Gastrocnemius medialis (tissue), 4 donors: Measurements from ENCODE around the gene TTC4.

ENCODE experiments used
- CTCF ChIP-seq, 5 experiments: fragments of 450-650 bp in 3 of 5; fragments of 200-600 bp in 2 of 5; sonication (generic) in 2 of 5; IDR thresholded peaks in 4 of 5; conservative IDR thresholded peaks in 1 of 5; 1 replicate in 4 of 5; 2 replicates in 1 of 5; pipeline ENCODE4 v1.5.1; 2016 to 2019; ENCODE audit warnings: antibody characterized with exemption in 5 of 5, mild to moderate bottlenecking in 3 of 5, moderate library complexity in 3 of 5
- POLR2A ChIP-seq, 2 donors: fragments of 450-650 bp; IDR thresholded peaks; one replicate each; pipeline ENCODE4 v1.6.1; 2017; ENCODE audit warnings: antibody characterized with exemption in 2 of 2, mild to moderate bottlenecking in 2 of 2, moderate library complexity in 2 of 2

DNA sequence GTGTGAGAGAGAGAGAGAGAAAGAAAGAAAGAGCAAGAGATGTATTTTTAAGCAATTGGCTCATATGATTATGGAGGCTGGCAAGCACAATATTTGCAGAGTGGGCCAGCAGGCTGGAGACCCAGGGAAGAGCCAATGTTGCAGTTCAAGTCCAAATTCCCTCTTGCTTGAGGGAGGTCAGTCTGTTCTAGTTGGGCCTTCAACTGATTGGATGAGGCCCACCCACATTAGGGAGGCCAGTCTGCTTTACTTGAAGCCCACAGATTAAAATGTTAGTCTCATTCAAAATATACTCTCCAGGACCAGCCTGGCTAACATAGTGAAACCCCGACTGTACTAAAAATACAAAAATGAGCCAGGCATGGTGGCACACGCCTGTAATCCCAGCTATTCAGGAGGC, 57.3 kb downstream of the TTC4 start:
- TF ChIP-seq POLR2A (IDR thresholded peaks at IDR 0.05) (no peak), CTCF (IDR thresholded peaks at IDR 0.05 in 4 of 5, conservative IDR thresholded peaks at IDR 0.05 in 1 of 5) (no peak)
